SKM-1 treated with dmso at 0.1 percent for 144 hours (cell line): ENCODE results near the gene APBA1.

Source experiments
- DNase-seq: peaks from one replicate; lab custom pipeline; 2025; ENCODE audit not compliant: unreplicated experiment; lab: John Stamatoyannopoulos, UW

Gene APBA1

DNA sequence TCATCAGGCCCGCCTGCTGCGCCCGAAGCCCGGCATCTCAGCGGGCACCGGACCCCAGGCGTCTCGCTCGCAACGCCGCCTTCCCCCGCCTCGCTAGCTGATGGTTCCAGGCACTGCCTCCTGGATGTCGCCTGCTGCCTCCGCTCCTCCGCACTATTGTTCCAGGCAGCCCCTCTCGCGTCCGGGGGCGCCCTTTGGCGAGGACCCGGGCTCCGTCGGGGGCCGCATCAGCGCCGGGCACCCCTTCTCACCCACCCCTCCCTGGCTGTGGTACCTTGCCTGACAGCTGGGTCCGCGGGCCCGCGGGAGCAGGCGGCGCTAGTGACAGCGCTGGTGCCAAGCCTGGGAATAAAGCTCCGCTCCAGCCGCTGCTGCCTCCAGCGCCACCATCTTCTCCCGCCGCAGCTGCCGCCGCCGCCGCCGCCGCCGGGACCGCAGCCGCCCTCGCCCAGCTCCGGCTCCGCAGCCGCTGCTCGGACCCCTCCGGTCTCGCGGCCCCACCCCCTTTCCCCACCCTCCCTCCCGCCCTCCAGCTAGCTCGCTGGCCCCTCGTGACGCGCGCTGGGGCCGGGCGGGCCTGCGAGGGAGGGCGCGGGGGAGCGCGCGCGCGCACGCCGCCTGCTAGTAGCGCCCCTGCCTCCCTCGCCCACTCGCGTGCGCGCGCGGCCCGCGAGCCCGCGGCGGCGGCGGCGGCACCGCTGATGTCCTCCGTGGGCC is at the start of gene APBA1:
Gene APBA1 (minus strand): TSS at position 493 of the 717 bp plus-strand sequence.
- DNase-seq, result no peak

DNA sequence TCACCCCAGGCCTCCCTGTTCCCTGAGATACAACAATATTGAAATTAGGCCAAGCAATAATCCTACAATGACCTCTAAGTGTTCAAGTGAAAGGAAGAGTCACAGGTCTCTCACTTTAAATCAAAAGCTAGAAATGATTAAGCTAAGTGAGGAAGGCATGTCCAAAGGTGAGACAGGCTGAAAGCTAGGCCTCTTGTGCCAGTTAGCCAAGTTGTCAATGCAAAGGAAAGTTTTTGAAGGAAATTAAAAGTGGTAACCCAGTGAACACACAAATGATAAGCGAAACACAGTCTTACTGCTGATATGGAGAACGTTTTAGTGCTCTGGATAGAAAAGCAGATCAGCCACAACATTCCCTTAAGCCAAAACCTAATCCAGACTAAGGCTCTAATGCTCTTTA is 47.8 kb upstream of the APBA1 start:
- no peak for DNase-seq

GRCh38 chr9:69719367-69719766 is 47.2 kb upstream of the APBA1 start:
- no peak for DNase-seq

GRCh38 chr9:69718218-69718617 is 46.0 kb upstream of the APBA1 start:
- DNase-seq, result no peak

- DNase-seq, result no peak
These were observed 43.7 kb upstream of the APBA1 start for GRCh38 chr9:69715825-69716224.

DNA sequence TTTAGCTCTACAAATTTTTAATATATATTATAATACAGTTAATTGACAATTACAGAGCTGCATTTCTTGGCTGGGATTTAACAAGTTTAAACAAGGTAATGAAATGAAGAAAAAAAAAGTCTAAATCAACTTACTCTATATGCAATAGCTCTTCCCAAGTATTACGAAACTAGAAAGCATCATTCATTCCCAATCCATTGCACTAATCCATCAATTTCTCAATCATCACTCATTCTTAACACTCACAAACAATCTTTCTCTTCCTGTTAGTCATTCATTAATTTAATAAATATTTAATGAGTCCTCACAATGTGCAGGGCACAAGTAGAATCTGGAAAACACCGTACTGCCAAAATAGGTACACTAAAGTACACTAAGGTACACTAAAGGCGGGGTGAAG is 42.9 kb upstream of the APBA1 start:
- no peak for DNase-seq

DNA sequence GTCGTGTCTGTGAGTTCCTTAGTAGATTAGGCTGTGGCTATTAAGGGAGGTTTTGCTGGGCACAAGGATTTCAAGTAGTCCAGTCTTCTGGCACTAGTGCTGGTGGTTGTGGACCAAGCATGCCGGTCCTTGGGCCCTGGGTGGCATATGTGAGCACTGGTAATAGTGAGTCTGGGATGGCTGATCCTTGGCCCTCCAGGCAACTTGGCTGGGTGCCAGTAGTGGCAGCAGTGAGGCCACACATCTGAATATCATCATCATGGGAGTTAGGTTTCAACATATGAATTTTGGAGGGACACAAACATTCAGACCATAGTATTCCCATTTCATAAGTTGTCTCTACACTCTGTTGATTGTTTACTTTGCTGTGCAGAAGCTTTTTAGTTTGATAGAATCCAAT is 25.3 kb upstream of the APBA1 start:
- DNase-seq, result no peak

DNA sequence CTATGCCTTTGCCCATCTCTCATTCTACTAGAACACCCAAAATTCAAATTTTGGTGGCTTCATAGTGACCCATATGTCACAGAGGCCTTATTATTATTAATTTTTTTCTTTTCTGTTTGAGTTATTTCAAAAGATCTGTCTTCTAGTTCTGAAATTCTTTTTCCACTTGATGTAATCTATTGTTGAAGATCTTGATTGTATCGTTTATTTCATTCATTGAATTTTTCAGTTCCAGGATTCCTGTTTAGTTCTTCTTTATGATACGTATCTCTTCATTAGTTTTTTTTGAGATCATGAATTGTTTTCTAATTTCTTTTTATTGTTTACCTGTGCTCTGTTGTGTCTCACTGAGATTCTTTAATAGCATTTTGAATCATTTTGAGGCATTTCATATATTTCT is 24.6 kb upstream of the APBA1 start:
- no peak for DNase-seq

DNA sequence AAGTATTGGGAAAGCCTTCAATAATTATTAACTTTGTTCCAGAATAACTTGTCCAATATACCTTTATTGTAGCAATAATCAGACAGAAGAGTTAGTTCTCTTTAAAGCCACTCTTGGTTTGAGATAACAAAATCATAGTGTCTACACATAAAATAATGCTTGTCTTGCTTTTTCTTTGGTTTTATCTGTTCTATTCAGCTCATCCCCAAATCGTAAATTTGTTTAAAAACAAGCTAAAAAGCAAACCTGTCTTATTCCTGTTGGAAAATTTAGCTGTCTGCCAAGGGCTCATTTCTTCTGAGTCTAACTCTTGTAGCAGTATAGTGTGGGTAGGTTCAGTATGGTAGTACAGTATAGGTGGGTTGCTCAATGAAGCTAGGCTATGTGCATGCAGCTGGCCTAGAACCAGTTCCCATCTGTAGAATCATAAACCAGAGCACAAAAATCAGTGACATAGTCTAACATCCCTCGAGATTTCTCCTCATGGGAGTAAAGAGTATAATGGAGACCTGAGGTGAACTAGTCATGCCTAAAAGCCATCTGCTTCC is 17.9 kb upstream of the APBA1 start:
- no peak for DNase-seq

GRCh38 chr9:69683927-69684326 is 11.8 kb upstream of the APBA1 start:
- DNase-seq, result no peak

DNA sequence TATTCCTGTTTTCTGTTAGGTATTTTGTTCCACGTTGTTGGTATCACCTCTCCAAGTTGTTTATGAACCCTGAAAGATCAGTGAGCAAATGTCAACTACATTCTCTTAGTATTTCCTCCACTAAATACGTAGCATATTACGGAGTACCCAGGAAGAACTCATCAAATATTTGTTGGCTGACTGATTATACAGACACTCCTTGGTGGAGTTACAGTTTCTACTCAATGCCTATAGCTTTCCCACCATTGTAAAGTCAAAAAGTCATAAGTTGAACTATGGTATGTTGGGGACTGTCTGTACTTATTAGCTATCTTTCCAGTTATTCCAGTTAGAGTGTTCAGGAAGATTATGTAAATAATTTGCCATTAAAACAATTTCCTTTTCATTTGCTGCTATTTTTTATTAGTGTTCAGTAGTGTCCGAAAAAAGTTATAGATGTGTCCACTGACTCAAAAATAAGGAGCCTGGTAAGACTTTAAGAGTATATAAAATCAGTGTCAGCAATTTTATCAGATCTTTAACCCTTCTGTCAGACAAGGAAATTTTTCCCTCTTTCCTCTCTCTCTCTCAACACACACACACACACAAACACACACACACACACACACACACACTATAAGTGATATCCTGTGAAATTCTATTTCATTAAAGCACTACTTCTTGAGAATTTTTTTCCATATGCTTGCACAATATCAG is 6.8 kb upstream of the APBA1 start:
- no peak for DNase-seq

GRCh38 chr9:69677931-69678330 is 5.8 kb upstream of the APBA1 start:
- no peak for DNase-seq

- DNase-seq, result no peak
These were observed 3.4 kb upstream of the APBA1 start for GRCh38 chr9:69675563-69675962.

DNA sequence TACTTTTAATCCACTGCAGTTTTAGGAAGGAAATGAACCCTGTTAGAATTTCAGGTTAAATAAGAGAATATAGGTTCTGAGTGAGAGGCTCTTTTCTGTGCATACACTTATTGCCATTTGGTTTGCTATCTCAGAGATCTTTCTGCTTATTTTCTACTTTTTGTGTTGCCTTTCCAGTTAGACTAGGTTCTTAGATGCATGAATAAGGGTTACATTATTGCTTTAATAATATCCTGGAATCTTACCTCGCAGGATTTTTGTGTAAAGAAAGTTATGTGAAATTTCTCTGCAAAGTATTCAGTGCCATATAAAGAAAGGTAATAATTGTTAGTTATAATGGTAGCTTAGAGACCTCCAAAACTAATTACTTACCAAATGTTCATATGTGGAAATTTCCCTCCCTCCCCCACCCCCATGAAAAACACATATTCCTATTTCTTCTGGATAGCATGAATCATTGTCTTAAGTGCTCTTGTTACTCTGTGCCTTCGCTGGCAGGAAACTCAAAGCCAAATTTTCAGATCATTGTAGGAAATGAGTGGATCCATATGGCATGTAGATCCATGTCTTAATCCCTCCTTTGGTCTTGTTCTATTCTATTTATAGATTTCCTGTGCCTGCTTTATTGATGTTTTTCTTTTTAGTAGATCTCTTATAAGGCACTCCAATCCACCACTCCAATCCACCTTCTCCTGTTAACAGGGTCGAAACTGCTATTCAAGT is 2.7 kb upstream of the APBA1 start:
- DNase-seq, result no peak

GRCh38 chr9:69674112-69674685 is 2.0 kb upstream of the APBA1 start:
- DNase-seq, result no peak

DNA sequence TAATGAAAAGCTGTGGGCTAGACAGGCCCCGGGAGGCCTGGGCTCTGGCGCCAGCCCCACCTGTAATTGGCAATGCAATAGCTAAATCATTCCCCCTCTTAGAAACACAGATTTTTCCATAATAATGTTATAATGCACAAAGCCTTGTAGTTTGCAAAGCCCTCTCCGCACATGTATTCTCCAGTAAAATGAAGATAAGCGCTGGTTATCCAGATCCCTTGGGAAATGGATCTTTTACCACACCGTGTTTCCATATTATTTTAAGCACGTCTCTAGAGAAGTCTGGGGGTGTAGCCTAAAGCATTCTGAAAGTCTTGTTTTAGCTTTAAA is 1.1 kb upstream of the APBA1 start:
- DNase-seq, result no peak

DNA sequence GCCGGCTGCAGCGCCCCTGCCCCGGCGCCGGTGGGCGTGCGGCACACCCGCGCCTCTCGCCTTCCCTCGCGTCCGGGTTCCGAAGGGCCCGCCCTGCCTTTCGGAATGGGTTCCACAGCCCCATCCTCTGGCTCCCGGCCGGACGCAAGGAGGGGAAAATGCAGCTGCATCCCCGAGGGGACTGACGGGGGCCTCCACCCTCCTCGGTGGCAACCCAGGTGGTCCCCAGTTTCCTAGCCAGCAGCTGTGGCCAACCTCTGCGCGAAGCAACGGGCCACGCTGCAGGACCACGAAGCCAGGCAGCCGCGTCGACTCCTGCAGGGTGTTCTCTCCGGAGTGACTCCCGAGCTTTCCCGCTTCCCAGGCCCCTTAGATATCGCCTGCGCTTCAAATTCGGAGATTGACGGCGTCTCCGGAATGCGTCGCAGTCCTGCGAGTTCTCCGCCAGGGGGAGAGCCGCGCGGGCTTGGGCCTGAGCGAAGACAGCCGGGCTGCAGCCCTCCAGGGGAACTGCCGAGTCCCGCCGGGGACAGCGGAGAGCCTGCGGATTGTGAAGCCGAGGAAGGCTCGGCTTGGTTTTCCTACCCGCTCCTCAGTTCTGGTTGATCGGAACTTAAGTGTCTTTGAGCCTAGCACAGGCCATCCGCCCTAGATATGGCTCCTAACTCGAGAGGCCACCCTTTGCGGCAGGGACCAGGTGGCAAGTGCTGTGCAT is 582 bp upstream of the APBA1 start:
- peak; percentile 63 for DNase-seq

DNA sequence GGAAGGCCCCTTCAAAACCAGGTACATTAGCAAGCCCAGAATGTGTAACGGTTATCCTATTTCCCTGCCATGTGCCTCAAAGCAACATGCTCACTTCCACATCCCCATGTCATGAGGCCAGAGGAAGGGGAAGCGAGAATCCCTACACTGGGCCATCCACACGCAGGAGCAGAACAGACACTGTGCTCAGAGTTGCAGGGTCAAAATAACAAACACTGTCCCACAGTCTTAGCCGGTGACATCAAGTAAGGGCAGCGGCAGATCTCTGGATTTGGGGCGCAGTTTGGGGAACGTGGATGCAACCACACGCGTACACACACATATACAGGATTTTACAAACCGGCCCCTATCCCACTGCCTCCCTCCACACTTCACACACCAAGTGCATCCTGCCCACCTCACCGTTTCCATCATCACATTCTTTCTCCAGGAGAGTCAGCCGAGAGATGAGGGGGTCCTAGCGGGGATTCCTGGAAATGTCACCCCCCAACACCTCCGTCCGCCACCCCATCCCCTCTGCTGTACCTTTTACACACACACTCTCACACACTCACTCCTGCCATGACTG is 776 bp downstream of the APBA1 start:
- no peak for DNase-seq

GRCh38 chr9:69667306-69667705 is 4.9 kb downstream of the APBA1 start:
- no peak for DNase-seq

DNA sequence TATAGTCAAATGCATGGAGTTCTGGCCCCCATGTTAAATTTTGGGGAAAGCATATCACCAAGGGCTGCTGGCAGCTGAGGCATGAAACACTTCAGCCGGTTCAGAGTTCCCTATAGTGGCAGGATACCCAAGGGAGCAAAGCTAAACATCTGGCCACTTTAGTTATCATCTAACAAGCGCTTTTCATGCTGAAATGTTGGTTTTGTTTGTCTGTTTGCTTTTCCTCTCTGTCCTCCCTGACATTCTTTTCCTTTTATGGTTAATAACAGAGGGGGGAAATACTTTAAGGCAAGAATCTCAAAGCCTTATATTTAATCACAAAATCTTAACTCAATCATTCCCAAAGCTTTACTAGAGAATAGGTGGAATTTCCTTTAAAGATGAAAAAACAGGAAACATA is 11.9 kb downstream of the APBA1 start:
- DNase-seq, result no peak
